ENCODE measurements around the gene SLC37A1.
"Not testable (repeated sequence)": the region's sequence is repeated elsewhere in the genome, so short reads cannot be mapped to it uniquely, and the experiment has no call there.

The SLC37A1 gene

GRCh38 chr21:42612390-42612789 is 98.7 kb downstream of the SLC37A1 start:
- no peaks in the 10 kb centered on the region for H3K4me1 ChIP-seq (ENCODE audit: control insufficient read depth, insufficient read depth, low read length)
- no peak overlapping the region for H3K27ac ChIP-seq (ENCODE audit: low read depth, low read length)
- H3K9ac ChIP-seq (ENCODE audit: low read length) = no peak overlapping the region
- H3K4me3 ChIP-seq (ENCODE audit: low read length) = no peak overlapping the region
- H3K27me3 ChIP-seq (ENCODE audit: control insufficient read depth, insufficient read depth, low read length) = no peaks in the 10 kb centered on the region
- H3K36me3 ChIP-seq (ENCODE audit: control insufficient read depth, insufficient read depth, low read length) = no peaks in the 10 kb centered on the region

DNA sequence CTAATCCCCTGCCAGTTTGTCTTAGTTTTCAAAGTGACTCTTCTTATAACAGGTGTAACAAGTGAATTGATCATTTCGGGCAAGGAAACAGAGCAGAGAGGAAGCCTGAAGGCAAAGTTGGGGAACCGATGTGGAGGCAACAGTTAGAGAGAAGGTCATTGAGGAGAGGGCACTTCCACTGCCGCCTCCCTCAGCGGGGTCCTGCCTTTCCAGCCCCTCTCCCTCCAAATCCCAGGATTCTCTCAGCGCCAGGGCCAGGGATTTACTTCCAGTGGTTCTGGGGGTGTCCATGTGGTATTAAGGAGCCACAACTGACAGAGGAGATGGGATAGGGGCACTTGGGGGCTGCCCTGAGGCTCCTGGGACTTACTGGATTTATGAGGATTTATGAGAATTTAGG is 100.1 kb downstream of the SLC37A1 start:
- no peaks in the 10 kb centered on the region for H3K36me3 ChIP-seq (ENCODE audit: control insufficient read depth, insufficient read depth, low read length)
- no peak overlapping the region for H3K9ac ChIP-seq (ENCODE audit: low read length)
- no peaks in the 10 kb centered on the region for H3K4me1 ChIP-seq (ENCODE audit: control insufficient read depth, insufficient read depth, low read length)
- H3K4me3 ChIP-seq (ENCODE audit: low read length) = no peak overlapping the region
- no peak overlapping the region for H3K27ac ChIP-seq (ENCODE audit: low read depth, low read length)
- no peaks in the 10 kb centered on the region for H3K27me3 ChIP-seq (ENCODE audit: control insufficient read depth, insufficient read depth, low read length)

- Histone ChIP-seq H3K9ac (ENCODE audit: low read length) (no peak overlapping the region), H3K27ac (ENCODE audit: low read depth, low read length) (no peak overlapping the region), H3K4me3 (ENCODE audit: low read length) (no peak overlapping the region), H3K4me1 (ENCODE audit: control insufficient read depth, insufficient read depth, low read length) (no peaks in the 10 kb centered on the region), H3K27me3 (ENCODE audit: control insufficient read depth, insufficient read depth, low read length) (no peaks in the 10 kb centered on the region), H3K36me3 (ENCODE audit: control insufficient read depth, insufficient read depth, low read length) (no peaks in the 10 kb centered on the region)
Measured at GRCh38 chr21:42614396-42614795, 100.7 kb downstream of the SLC37A1 start.

- Histone ChIP-seq H3K27me3 (ENCODE audit: control insufficient read depth, insufficient read depth, low read length) (peaks cover 1% of the 10 kb centered on the region), H3K27ac (ENCODE audit: low read depth, low read length) (no peak overlapping the region), H3K4me3 (ENCODE audit: low read length) (peak overlapping the region; percentile 5), H3K9ac (ENCODE audit: low read length) (no peak overlapping the region), H3K36me3 (ENCODE audit: control insufficient read depth, insufficient read depth, low read length) (no peaks in the 10 kb centered on the region), H3K4me1 (ENCODE audit: control insufficient read depth, insufficient read depth, low read length) (no peaks in the 10 kb centered on the region)
Measured at GRCh38 chr21:42614811-42615351, 101.2 kb downstream of the SLC37A1 start.

GRCh38 chr21:42615377-42615776 is 101.7 kb downstream of the SLC37A1 start:
- not testable (repeated sequence) for H3K4me3 ChIP-seq (ENCODE audit: low read length); H3K27me3 ChIP-seq (ENCODE audit: control insufficient read depth, insufficient read depth, low read length); H3K4me1 ChIP-seq (ENCODE audit: control insufficient read depth, insufficient read depth, low read length); H3K27ac ChIP-seq (ENCODE audit: low read depth, low read length); H3K36me3 ChIP-seq (ENCODE audit: control insufficient read depth, insufficient read depth, low read length); H3K9ac ChIP-seq (ENCODE audit: low read length)

- Histone ChIP-seq H3K4me3 (ENCODE audit: low read length) (no peak overlapping the region), H3K27me3 (ENCODE audit: control insufficient read depth, insufficient read depth, low read length) (peaks cover 2% of the 10 kb centered on the region), H3K36me3 (ENCODE audit: control insufficient read depth, insufficient read depth, low read length) (no peaks in the 10 kb centered on the region), H3K9ac (ENCODE audit: low read length) (no peak overlapping the region), H3K27ac (ENCODE audit: low read depth, low read length) (no peak overlapping the region), H3K4me1 (ENCODE audit: control insufficient read depth, insufficient read depth, low read length) (no peaks in the 10 kb centered on the region)
Measured at GRCh38 chr21:42615924-42616323, 102.3 kb downstream of the SLC37A1 start.

GRCh38 chr21:42616446-42616845 is 102.8 kb downstream of the SLC37A1 start:
- Histone ChIP-seq H3K27ac (ENCODE audit: low read depth, low read length) (no peak overlapping the region), H3K36me3 (ENCODE audit: control insufficient read depth, insufficient read depth, low read length) (no peaks in the 10 kb centered on the region), H3K27me3 (ENCODE audit: control insufficient read depth, insufficient read depth, low read length) (peaks cover 2% of the 10 kb centered on the region), H3K4me1 (ENCODE audit: control insufficient read depth, insufficient read depth, low read length) (no peaks in the 10 kb centered on the region), H3K9ac (ENCODE audit: low read length) (no peak overlapping the region), H3K4me3 (ENCODE audit: low read length) (peak overlapping the region; percentile 35)

DNA sequence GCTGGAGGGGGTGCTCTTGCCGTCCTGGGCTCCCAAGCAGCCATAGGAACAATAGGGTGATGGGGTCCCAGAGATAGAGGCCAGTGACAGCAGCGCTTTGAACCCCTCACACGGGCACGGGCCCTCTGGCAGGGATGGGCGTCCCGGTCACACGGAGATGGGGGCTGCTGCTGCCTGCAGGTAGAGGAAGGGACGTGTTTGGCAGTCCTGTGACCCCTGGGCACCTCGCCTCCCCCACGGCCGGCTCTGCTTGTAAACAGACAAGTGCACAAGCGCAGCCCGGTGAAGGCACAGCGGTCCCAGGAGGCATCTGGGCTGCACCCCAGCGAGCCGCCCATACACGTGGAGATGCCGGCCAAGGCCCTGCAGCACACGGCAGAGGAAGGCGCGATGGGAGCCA is 103.3 kb downstream of the SLC37A1 start:
- Histone ChIP-seq H3K4me1 (ENCODE audit: control insufficient read depth, insufficient read depth, low read length) (no peaks in the 10 kb centered on the region), H3K9ac (ENCODE audit: low read length) (no peak overlapping the region), H3K36me3 (ENCODE audit: control insufficient read depth, insufficient read depth, low read length) (no peaks in the 10 kb centered on the region), H3K27me3 (ENCODE audit: control insufficient read depth, insufficient read depth, low read length) (peaks cover 2% of the 10 kb centered on the region), H3K4me3 (ENCODE audit: low read length) (no peak overlapping the region), H3K27ac (ENCODE audit: low read depth, low read length) (no peak overlapping the region)

GRCh38 chr21:42617486-42617885 is 103.8 kb downstream of the SLC37A1 start:
- H3K27me3 ChIP-seq (ENCODE audit: control insufficient read depth, insufficient read depth, low read length) = peaks cover 2% of the 10 kb centered on the region

GRCh38 chr21:42618707-42619102 is 105.1 kb downstream of the SLC37A1 start:
- H3K36me3 ChIP-seq (ENCODE audit: control insufficient read depth, insufficient read depth, low read length) = no peaks in the 10 kb centered on the region
- H3K27ac ChIP-seq (ENCODE audit: low read depth, low read length) = no peak overlapping the region
- no peaks in the 10 kb centered on the region for H3K4me1 ChIP-seq (ENCODE audit: control insufficient read depth, insufficient read depth, low read length)
- H3K9ac ChIP-seq (ENCODE audit: low read length) = no peak overlapping the region
- H3K4me3 ChIP-seq (ENCODE audit: low read length) = no peak overlapping the region
- H3K27me3 ChIP-seq (ENCODE audit: control insufficient read depth, insufficient read depth, low read length) = peaks cover 2% of the 10 kb centered on the region

More at GRCh38 chr21:42617486-42617885, 103.8 kb downstream of the SLC37A1 start:
- no peaks in the 10 kb centered on the region for H3K4me1 ChIP-seq (ENCODE audit: control insufficient read depth, insufficient read depth, low read length)
- H3K9ac ChIP-seq (ENCODE audit: low read length) = no peak overlapping the region
- H3K36me3 ChIP-seq (ENCODE audit: control insufficient read depth, insufficient read depth, low read length) = no peaks in the 10 kb centered on the region
- H3K4me3 ChIP-seq (ENCODE audit: low read length) = no peak overlapping the region
- no peak overlapping the region for H3K27ac ChIP-seq (ENCODE audit: low read depth, low read length)

DNA sequence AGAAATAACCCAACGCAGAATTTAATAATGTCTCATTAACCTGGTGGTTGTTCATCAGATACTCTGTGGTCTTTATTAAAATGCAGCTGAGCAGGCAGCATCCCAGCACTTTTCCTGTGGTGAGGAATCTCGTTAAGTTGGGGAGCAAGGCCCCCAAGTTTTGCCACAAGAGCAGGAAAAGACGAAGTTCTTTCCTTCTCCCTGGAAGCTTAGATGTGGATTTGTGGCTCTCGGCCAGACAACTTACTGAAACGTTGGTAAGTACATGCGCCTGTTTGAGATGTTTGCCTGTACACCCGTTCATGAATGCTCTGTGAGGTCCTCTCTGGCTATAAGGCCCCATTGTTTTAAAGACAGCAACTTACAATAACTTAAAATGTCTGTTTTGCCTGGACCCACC is 105.5 kb downstream of the SLC37A1 start:
- H3K27ac ChIP-seq (ENCODE audit: low read depth, low read length) = no peak overlapping the region
- H3K4me1 ChIP-seq (ENCODE audit: control insufficient read depth, insufficient read depth, low read length) = no peaks in the 10 kb centered on the region
- H3K27me3 ChIP-seq (ENCODE audit: control insufficient read depth, insufficient read depth, low read length) = peaks cover 4% of the 10 kb centered on the region

DNA sequence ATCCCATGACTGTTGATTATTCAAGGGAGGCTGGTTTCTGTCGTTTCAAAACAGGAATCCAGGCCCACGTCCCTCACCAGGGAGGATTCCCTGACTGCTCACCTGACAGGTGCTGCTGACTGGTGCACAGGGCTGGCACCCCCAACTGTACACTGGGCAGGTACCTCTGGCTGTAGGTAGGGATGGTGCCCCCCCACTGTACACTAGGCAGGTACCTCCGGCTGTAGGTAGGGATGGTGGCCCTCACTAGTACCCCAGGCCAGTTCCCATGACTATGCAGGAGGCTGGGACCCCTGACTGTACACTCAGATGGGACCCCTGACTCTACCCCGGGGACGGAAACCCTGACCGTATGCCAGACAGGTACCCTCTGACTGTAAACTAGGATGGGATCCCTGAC is 106.2 kb downstream of the SLC37A1 start:
- Histone ChIP-seq H3K4me1 (ENCODE audit: control insufficient read depth, insufficient read depth, low read length) (no peaks in the 10 kb centered on the region), H3K27ac (ENCODE audit: low read depth, low read length) (no peak overlapping the region), H3K9ac (ENCODE audit: low read length) (no peak overlapping the region), H3K36me3 (ENCODE audit: control insufficient read depth, insufficient read depth, low read length) (no peaks in the 10 kb centered on the region), H3K4me3 (ENCODE audit: low read length) (no peak overlapping the region), H3K27me3 (ENCODE audit: control insufficient read depth, insufficient read depth, low read length) (peaks cover 4% of the 10 kb centered on the region)

More for the DNA sequence above, 105.5 kb downstream of the SLC37A1 start:
- no peaks in the 10 kb centered on the region for H3K36me3 ChIP-seq (ENCODE audit: control insufficient read depth, insufficient read depth, low read length)
- no peak overlapping the region for H3K4me3 ChIP-seq (ENCODE audit: low read length)
- no peak overlapping the region for H3K9ac ChIP-seq (ENCODE audit: low read length)

DNA sequence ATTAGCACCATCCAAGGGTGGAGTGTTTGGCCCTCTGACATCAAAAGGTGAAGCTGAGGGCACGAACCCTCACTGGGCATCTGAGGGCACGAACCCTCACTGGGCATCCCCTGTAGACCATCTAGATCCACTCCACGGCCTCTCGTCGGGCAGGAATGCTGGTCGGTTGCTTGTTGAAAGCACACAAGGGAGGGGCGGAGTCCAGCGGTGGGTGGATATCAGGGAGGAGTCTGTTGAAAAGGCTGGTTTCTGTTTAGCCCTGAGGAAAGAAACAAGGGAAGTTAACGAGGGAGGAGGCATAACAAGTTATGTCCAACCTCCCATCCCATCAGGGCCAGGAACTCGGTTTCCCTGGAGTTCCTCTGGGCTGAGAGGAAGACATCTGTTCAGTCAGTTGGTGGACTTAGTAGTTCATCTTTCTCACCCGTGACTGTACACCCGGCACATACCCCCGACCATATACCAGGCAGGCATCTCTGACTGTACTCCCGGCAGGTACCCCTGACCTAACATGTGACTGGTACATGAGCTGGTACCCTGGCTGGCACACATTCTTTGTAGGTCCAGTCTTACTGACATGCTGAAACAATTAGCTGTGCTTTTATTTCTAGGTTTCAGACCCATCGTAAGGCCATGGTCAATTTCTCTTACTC is 107.6 kb downstream of the SLC37A1 start:
- Histone ChIP-seq H3K4me1 (ENCODE audit: control insufficient read depth, insufficient read depth, low read length) (no peaks in the 10 kb centered on the region), H3K27ac (ENCODE audit: low read depth, low read length) (no peak overlapping the region), H3K4me3 (ENCODE audit: low read length) (no peak overlapping the region), H3K36me3 (ENCODE audit: control insufficient read depth, insufficient read depth, low read length) (no peaks in the 10 kb centered on the region), H3K27me3 (ENCODE audit: control insufficient read depth, insufficient read depth, low read length) (peaks cover 4% of the 10 kb centered on the region), H3K9ac (ENCODE audit: low read length) (no peak overlapping the region)
